ENCODE data around the gene SHH. TPM values are rescaled to one million over a fixed set of nuclear protein-coding genes. Genes with fewer than 3 reads are reported as not detected.

SHH gene
- total and polyA plus RNA-seq, 2 experiments from 2014 or later, result not detected

GRCh38 chr7:155860840-155861479, 48.7 kb upstream of the SHH start (continued):
- TF ChIP-seq ZNF462 (CRISPR knock-in tag; IDR thresholded peaks at IDR 0.05), result no peak

GRCh38 chr7:155860461-155860839, 48.2 kb upstream of the SHH start:
- H3K4me2 ChIP-seq, result no peak overlapping the region
- Mint-ChIP-seq H3K4me1 (no peaks in the 10 kb centered on the region), H3K27me3 (ENCODE audit: insufficient read depth, low read depth, poor library complexity) (no peaks in the 10 kb centered on the region), H3K9me3 (no peaks in the 10 kb centered on the region), H3K36me3 (ENCODE audit: low read depth) (no peaks in the 10 kb centered on the region), H3K27ac (no peak overlapping the region), H3K4me3 (no peak overlapping the region)
- H2AFZ ChIP-seq, result no peak overlapping the region
- DNase-seq (ENCODE audit: low spot score) (no peak), ATAC-seq (no peak)
- TF ChIP-seq STAT1 (IDR thresholded peaks at IDR 0.05; ENCODE audit: unreplicated experiment), result no peak
- no peak for TF ChIP-seq JUNB (IDR thresholded peaks at IDR 0.05; ENCODE audit: unreplicated experiment)
- no peak for TF ChIP-seq ZNF114 (CRISPR knock-in tag; IDR thresholded peaks at IDR 0.05)
- TF ChIP-seq EZH2 (IDR thresholded peaks at IDR 0.05; ENCODE audit: low read depth, unreplicated experiment), result no peak
- no peak for TF ChIP-seq ZNF462 (CRISPR knock-in tag; IDR thresholded peaks at IDR 0.05)
- no peak for TF ChIP-seq CREB1 (CRISPR knock-in tag; IDR thresholded peaks at IDR 0.05; ENCODE audit: low read depth)
- no peaks in the 10 kb centered on the region for H3K27me3 ChIP-seq (ENCODE audit: insufficient read depth)
- H3F3A ChIP-seq (replicated peaks; ENCODE audit: low read depth), result no peaks in the 10 kb centered on the region
- H3K36me3 ChIP-seq (ENCODE audit: insufficient read depth), result no peaks in the 10 kb centered on the region
- no peak overlapping the region for H3K27ac ChIP-seq (ENCODE audit: low read depth)
- no peaks in the 10 kb centered on the region for H3K4me1 ChIP-seq (ENCODE audit: insufficient read depth)
- H3K79me2 ChIP-seq (replicated peaks; ENCODE audit: insufficient read depth), result no peaks in the 10 kb centered on the region
- H4K20me1 ChIP-seq (replicated peaks; ENCODE audit: insufficient read depth), result no peaks in the 10 kb centered on the region
- H3K9me2 ChIP-seq (ENCODE audit: insufficient read depth), result no peaks in the 10 kb centered on the region
- H3K4me3 ChIP-seq, result no peak overlapping the region

Data from GM23338 (cell line).